Endothelial cell of umbilical vein (primary cell): ENCODE results near the gene TMEM229B. TPM values are rescaled to one million over a fixed set of nuclear protein-coding genes. Genes with fewer than 3 reads are reported as not detected.

Experiments used
- BruUV-seq: library from RNA; stranded (reverse); fragments of 400-500 nt; replicated peaks from 2 replicates; lab custom pipeline; 2021; lab: Mats Ljungman, UMichigan
- CTCF ChIA-PET: fragments of 300-600, 350-600 bp; sonication (Branson Sonifier 250); formaldehyde crosslinking; loops from one replicate; lab custom pipeline; 2021; ENCODE audit warnings: antibody characterized with exemption, inconsistent platforms; lab: Charles Lee
- POLR2A ChIA-PET: fragments of 300-600, 350-600 bp; sonication (Branson Sonifier 250); formaldehyde crosslinking; loops from one replicate; lab custom pipeline; 2021; ENCODE audit warnings: antibody characterized with exemption, inconsistent platforms; lab: Charles Lee
- DNase-seq: peaks from one replicate; pipeline ENCODE4 v3.0.0-alpha.2; 2011; ENCODE audit warnings: low read depth, low spot score
- FAIRE-seq: peaks from 2 replicates; lab custom pipeline; 2011; peaks lifted over from hg19 to GRCh38; lab: Jason Lieb, UNC
- H2AFZ ChIP-seq: 2 replicates; pipeline ENCODE4 v1.6.0; 2012; ENCODE audit warnings: low read depth, low read length, control low read depth, inconsistent platforms
- H3K27ac ChIP-seq: 2 replicates; pipeline ENCODE4 v1.5.1; 2011; ENCODE audit warnings: low read depth, mild to moderate bottlenecking, control low read depth, low read length, moderate library complexity; ENCODE audit not compliant: insufficient read depth
- H3K27me3 ChIP-seq, 2 experiments: 2 replicates each; pipeline versions ENCODE4 v1.6.0 to v1.6.1; 2011; ENCODE audit warnings: low read length in 2 of 2, mixed read lengths in 1 of 2; ENCODE audit not compliant: control insufficient read depth in 2 of 2, insufficient read depth in 2 of 2
- H3K36me3 ChIP-seq, 2 experiments: 2 replicates in 1 of 2; 3 replicates in 1 of 2; pipeline ENCODE4 v1.5.1; 2011; ENCODE audit warnings: low read length in 2 of 2, mild to moderate bottlenecking in 1 of 2, moderate library complexity in 1 of 2; ENCODE audit not compliant: control insufficient read depth in 2 of 2, insufficient read depth in 2 of 2; ENCODE audit errors: extremely low read depth in 1 of 2
- H3K4me1 ChIP-seq: 3 replicates; pipeline ENCODE4 v1.5.1; 2011; ENCODE audit warnings: mild to moderate bottlenecking, low read length; ENCODE audit not compliant: control insufficient read depth, insufficient read depth; ENCODE audit errors: extremely low read depth
- H3K4me2 ChIP-seq: 2 replicates; pipeline ENCODE4 v1.6.1; 2011; ENCODE audit warnings: low read length, control low read depth, mixed read lengths; ENCODE audit not compliant: insufficient read depth
- H3K4me3 ChIP-seq, 3 experiments: fragments of 200-600 bp in 1 of 3; sonication (generic), shearing (Covaris generic) in 1 of 3; replicated peaks in 1 of 3; 2 replicates each; pipeline ENCODE4 v1.5.1; 2011 to 2016; ENCODE audit warnings: control low read depth in 3 of 3, low read length in 3 of 3, mild to moderate bottlenecking in 2 of 3, inconsistent platforms in 1 of 3, low read depth in 1 of 3, moderate library complexity in 1 of 3; ENCODE audit not compliant: insufficient read depth in 1 of 3
- H3K79me2 ChIP-seq: 2 replicates; pipeline ENCODE4 v1.6.0; 2012; ENCODE audit warnings: low read length, inconsistent platforms; ENCODE audit not compliant: control insufficient read depth, insufficient read depth
- H3K9ac ChIP-seq: replicated peaks from 2 replicates; pipeline ENCODE3; 2011; ENCODE audit warnings: low read length, control low read depth; ENCODE audit not compliant: insufficient read depth; ENCODE audit errors: extremely low read depth
- H3K9me1 ChIP-seq: replicated peaks from 3 replicates; pipeline ENCODE4 v1.6.0; 2011; ENCODE audit warnings: mild to moderate bottlenecking, low read length; ENCODE audit not compliant: control insufficient read depth, insufficient read depth; ENCODE audit errors: extremely low read depth
- H3K9me3 ChIP-seq: replicated peaks from 2 replicates; pipeline ENCODE4 v1.5.1; 2012; ENCODE audit warnings: low read length, inconsistent platforms; ENCODE audit not compliant: control insufficient read depth, insufficient read depth
- H4K20me1 ChIP-seq: replicated peaks from 2 replicates; pipeline ENCODE3; 2011; ENCODE audit warnings: mild to moderate bottlenecking, low read length; ENCODE audit not compliant: control insufficient read depth, insufficient read depth; ENCODE audit errors: extremely low read depth
- CTCF ChIP-seq, 2 donors: IDR thresholded peaks; 1 replicate in 1 of 2; 2 replicates in 1 of 2; pipeline ENCODE4 v1.5.1; 2011; ENCODE audit warnings: low read length in 2 of 2, mild to moderate bottlenecking in 2 of 2, moderate library complexity in 2 of 2, control low read depth in 1 of 2, inconsistent platforms in 1 of 2, low read depth in 1 of 2; ENCODE audit not compliant: insufficient read depth in 1 of 2; ENCODE audit errors: extremely low read depth in 1 of 2
- EZH2 ChIP-seq: IDR thresholded peaks from 2 replicates; pipeline ENCODE4 v1.6.1; 2012; ENCODE audit warnings: borderline replicate concordance, low read depth, mild to moderate bottlenecking, moderate library complexity, low read length, inconsistent platforms; ENCODE audit not compliant: severe bottlenecking
- FOS ChIP-seq: IDR thresholded peaks from 2 replicates; pipeline ENCODE4 v1.6.1; 2011; ENCODE audit warnings: mild to moderate bottlenecking, low read length, moderate library complexity, borderline replicate concordance; ENCODE audit not compliant: insufficient read depth
- GATA2 ChIP-seq: IDR thresholded peaks from 2 replicates; pipeline ENCODE4 v1.7.0; 2011; ENCODE audit warnings: low read depth, mild to moderate bottlenecking, moderate library complexity, mixed read lengths, low read length; ENCODE audit not compliant: insufficient read length, insufficient read depth
- JUN ChIP-seq: IDR thresholded peaks from 2 replicates; pipeline ENCODE4 v1.6.1; 2011; ENCODE audit warnings: borderline replicate concordance, low read depth; ENCODE audit not compliant: insufficient read length, insufficient read depth
- MYC ChIP-seq: IDR thresholded peaks from one replicate; pipeline ENCODE4 v1.6.1; 2011; ENCODE audit warnings: mild to moderate bottlenecking, low read depth, low read length
- POLR2A ChIP-seq: IDR thresholded peaks from 2 replicates; pipeline ENCODE4 v1.6.1; 2012; ENCODE audit warnings: low read depth, mild to moderate bottlenecking, control low read depth, low read length
- POLR2AphosphoS5 ChIP-seq: IDR thresholded peaks from 2 replicates; pipeline ENCODE4 v1.6.1; 2012; ENCODE audit warnings: low read depth, mild to moderate bottlenecking, control low read depth, low read length, moderate library complexity; ENCODE audit not compliant: insufficient read depth
- dilution Hi-C: fragments of 300-500 bp; cut with MboI; formaldehyde crosslinking; loops from one replicate; pipeline ENCODE4 v1.15.0; 2019; ENCODE audit warnings: low sequenced_read_pairs; ENCODE audit not compliant: extremely low pct_ligation_motif_present
- intact Hi-C: fragments of 100-400 bp; cut with micrococcal nuclease; formaldehyde crosslinking; loops from one replicate; pipeline ENCODE4 v1.10.0; 2022
- polyA plus RNA-seq, 4 experiments: library from polyadenylated mRNA; depleted of rRNA in 3 of 4; stranded (reverse) in 3 of 4; unstranded in 1 of 4; fragments of >200 nt; gene quantifications; 2 replicates each; pipeline versions ENCODE4 v1.2.1 to v1.2.3, GENCODE V29; 2011 to 2012; ENCODE audit warnings: missing spikeins in 1 of 4
- total RNA-seq: library from RNA; stranded (reverse); gene quantifications from 2 replicates; pipeline ENCODE4 v1.2.3, GENCODE V29; 2021
- TF ChIP-seq, protein P1 (sequence below): IDR thresholded peaks from 2 replicates; pipeline ENCODE4 v1.6.1; 2011; ENCODE audit not compliant: insufficient read depth, insufficient read length

The TMEM229B gene
- total and polyA plus RNA-seq, 2 donors (not counting 3 experiments of a cell fraction or from before 2014, with no cell fraction given), result 0.03 TPM; not detected in 1

DNA sequence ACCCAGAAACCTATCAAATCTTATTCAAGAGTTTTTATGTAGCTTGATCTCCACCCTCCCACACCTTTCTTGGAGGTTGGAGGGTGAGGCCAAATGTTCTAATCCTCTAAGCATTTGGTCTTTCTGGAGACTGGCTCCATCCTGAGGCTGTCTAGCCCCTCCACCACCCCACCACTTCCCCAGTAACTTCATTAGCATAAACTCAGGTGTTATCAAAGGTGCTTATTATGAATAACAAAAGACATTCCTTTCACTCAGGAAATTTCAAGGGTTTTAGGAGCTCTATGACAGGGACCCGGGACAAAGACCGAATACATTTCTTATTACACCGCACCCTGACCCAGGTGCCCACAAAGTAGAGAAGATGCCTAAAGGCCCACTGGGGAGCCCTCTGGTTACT lies 2.8 kb upstream of the TMEM229B start:
- TF ChIP-seq MYC (no peak), CTCF (IDR thresholded peaks at IDR 0.05; ENCODE audit: extremely low read depth in 1 of 2, insufficient read depth in 1 of 2, low read depth in 1 of 2, low read length in 2 of 2) (no peak)
- ChIA-PET POLR2A (no interaction called here), CTCF (no interaction called here)
- no TSS peak for BruUV-seq
- DNase-seq (no peak), FAIRE-seq (no peak)
- no peaks in the 10 kb centered on the region for H4K20me1 ChIP-seq
- no peak overlapping the region for H3K27ac ChIP-seq
- no peaks in the 10 kb centered on the region for H3K4me1 ChIP-seq
- dilution Hi-C loops, result no loop called here
- H3K4me3 ChIP-seq, result no peak overlapping the region
- H3K4me2 ChIP-seq, result no peak overlapping the region
- no peak overlapping the region for H2AFZ ChIP-seq
- peaks cover 3% of the 10 kb centered on the region for H3K9me3 ChIP-seq
- peaks cover 0 to 2% of the 10 kb centered on the region in 2 experiments for H3K27me3 ChIP-seq
- H3K9me1 ChIP-seq, result no peaks in the 10 kb centered on the region
- H3K9ac ChIP-seq, result no peak overlapping the region
- H3K79me2 ChIP-seq, result no peaks in the 10 kb centered on the region
- intact Hi-C loops, result no loop called here
- H3K36me3 ChIP-seq, result no peaks in the 10 kb centered on the region

- no peak for DNase-seq
- CTCF ChIA-PET, result no interaction called here
- H3K27me3 ChIP-seq, result peaks cover 0 to 2% of the 10 kb centered on the region in 2 experiments
- H3K27ac ChIP-seq, result no peak overlapping the region
- H3K4me2 ChIP-seq, result no peak overlapping the region
- dilution Hi-C loops (no loop called here), intact Hi-C loops (no loop called here)
- H3K36me3 ChIP-seq, result no peaks in the 10 kb centered on the region
- peaks cover 3% of the 10 kb centered on the region for H3K9me3 ChIP-seq
- no peak overlapping the region for H3K9ac ChIP-seq
- H3K79me2 ChIP-seq, result no peaks in the 10 kb centered on the region
- BruUV-seq, result no TSS peak
- no peak for FAIRE-seq
- H3K4me3 ChIP-seq, result no peak overlapping the region
- POLR2A ChIA-PET, result no interaction called here
- no peak for TF ChIP-seq POLR2AphosphoS5
- no peak for TF ChIP-seq EZH2
- no peak for TF ChIP-seq FOS
- no peak for TF ChIP-seq POLR2A
- TF ChIP-seq MYC, result no peak
- no peak for TF ChIP-seq CTCF (IDR thresholded peaks at IDR 0.05; ENCODE audit: extremely low read depth in 1 of 2, insufficient read depth in 1 of 2, low read depth in 1 of 2, low read length in 2 of 2)
- TF ChIP-seq JUN, result no peak
- TF ChIP-seq GATA2, result no peak
- TF ChIP-seq, protein P1, sequence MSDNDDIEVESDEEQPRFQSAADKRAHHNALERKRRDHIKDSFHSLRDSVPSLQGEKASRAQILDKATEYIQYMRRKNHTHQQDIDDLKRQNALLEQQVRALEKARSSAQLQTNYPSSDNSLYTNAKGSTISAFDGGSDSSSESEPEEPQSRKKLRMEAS, result no peak
- no peak overlapping the region for H2AFZ ChIP-seq
- no peaks in the 10 kb centered on the region for H3K9me1 ChIP-seq
- no peaks in the 10 kb centered on the region for H3K4me1 ChIP-seq
- no peaks in the 10 kb centered on the region for H4K20me1 ChIP-seq
Observed at GRCh38 chr14:67490196-67490595, 1.7 kb upstream of the TMEM229B start.
